ENCODE results near the gene NKX6-2.
"Not testable (repeated sequence)": the region's sequence is repeated elsewhere in the genome, so short reads cannot be mapped to it uniquely, and the experiment has no call there.

Gene NKX6-2

DNA sequence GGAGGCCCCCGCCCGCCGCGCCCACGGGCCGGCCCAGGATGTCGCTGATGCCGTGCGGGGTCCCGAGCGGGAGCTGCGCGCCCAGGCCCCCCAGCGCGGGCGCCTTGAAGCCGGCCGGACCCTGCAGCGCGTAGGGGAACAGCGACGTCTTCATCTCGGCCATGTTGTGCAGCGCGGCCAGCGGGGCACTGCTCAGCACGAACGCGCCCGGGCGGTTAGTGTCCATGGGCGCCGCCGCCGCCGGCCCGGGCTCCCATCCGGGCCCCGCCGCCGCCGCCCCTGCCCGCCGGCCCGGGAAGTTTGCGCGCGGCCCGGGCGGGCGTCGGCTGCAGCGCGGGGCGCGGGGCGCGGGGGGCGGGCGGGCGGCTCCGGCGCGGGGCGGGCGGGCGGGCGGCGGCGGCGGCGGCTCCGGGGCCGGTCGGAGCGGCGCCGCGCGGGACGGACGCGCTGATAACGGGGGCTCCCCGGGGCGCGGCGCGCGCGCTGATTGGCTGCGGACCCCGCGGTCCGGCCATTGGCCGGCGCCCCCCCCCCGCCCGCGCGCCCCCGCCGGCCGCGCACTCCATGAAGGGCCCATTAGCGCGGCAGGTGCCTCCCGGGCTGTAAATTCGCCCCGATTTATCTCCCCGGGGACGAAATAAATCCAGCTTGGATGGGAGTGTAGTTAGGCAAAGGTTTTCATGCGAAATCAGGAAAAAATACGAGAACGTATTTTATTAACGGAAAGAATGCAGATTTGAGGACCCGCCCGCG, at the start of gene NKX6-2:
Gene NKX6-2, minus strand, starts transcription at position 425 of the 753 bp plus-strand sequence. Its CDS starts 199 bp downstream, at position 226.
- no peak for DNase-seq (ENCODE audit: low read depth in 4 of 4, low spot score in 1 of 4)

- no peak for DNase-seq (ENCODE audit: low read depth in 4 of 4, low spot score in 1 of 4)
Measured at GRCh38 chr10:132834891-132835847, 49.2 kb upstream of the NKX6-2 start.

DNA sequence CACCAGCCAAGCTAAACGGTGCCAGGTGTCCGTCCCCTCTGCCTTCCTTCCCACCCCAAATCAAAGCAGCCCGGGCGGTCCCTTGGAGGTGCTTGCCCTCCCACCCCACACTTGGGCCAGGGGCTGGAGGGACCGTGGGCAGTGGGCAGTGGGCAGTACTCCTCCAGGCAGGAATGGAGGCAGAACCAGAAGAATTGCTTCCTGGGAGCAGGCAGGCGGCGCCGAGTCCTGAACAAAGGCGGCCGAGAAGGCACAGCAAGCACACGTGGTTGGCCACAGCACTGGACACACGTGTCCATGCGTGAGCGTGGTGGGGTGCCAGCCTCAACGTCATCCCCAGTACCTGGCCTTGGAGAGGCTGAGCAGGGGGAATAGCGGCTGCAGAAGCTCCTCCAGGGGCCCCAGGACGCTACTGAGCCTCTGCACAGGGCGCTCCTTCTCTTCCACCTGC, 48.4 kb upstream of the NKX6-2 start:
- no peak for DNase-seq (ENCODE audit: low read depth in 4 of 4, low spot score in 1 of 4)

GRCh38 chr10:132833421-132834111, 47.6 kb upstream of the NKX6-2 start:
- DNase-seq (ENCODE audit: low read depth in 4 of 4, low spot score in 1 of 4), result no peak

DNA sequence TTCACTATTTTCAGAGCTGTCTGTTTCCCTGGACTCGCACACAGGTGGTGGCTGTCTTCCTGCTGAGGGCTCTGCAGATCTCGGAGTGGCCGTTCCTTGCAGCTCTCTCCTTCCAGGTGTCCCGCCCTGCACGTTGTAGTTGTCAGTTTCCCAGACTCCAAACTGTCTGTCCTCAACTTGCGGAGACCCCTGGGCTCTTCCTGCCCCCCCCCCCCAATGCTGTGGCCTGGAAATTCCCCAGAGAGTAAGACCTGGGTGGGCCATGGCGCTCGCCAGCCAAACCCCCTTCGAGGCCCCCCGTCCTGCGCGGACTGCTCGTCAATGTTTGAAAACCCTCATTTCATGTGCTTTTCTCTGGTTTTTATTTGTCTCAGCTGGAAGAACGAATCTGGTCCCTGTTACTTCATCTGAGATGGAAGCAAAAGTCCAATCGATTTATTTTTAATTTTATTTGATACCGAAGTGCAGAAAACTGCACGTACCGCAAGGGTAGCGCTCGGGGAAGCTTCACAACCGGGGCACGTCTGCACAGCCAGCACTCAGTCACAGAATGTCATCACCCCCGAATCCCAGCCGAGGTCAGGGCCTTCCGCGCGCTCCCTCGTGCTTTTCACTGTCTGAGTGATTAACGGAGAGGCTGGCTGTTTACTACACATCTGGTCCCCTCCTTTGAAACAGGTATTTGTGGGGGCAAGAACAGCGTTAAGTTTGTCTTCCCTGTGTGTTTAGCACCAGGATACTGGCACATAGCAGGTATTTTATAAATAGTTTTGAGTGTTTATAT, 46.4 kb upstream of the NKX6-2 start:
- no peak for DNase-seq (ENCODE audit: low read depth in 4 of 4, low spot score in 1 of 4)

GRCh38 chr10:132829403-132829802, 43.5 kb upstream of the NKX6-2 start:
- DNase-seq (ENCODE audit: low read depth in 4 of 4, low spot score in 1 of 4), result no peak

DNA sequence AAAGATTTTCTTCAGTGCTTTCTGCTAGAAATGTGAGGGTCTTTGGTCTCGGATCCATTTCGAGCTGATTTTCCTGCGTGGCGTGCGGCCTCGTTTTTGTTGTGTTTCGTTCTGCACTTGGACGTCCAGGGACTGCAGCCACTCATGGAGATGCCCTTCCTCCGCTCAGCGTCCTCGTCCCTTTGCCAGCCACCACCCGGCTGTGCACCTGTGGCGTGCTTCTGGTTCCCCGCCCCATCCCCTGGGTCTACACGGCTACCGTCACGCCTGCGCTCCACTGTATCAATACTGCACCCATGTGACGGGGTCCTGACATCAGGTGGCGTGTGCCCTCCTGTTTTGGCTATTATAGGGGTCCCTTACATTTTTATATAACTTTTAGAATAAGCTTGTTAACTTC, 42.7 kb upstream of the NKX6-2 start:
- no peak for DNase-seq (ENCODE audit: low read depth in 4 of 4, low spot score in 1 of 4)

DNA sequence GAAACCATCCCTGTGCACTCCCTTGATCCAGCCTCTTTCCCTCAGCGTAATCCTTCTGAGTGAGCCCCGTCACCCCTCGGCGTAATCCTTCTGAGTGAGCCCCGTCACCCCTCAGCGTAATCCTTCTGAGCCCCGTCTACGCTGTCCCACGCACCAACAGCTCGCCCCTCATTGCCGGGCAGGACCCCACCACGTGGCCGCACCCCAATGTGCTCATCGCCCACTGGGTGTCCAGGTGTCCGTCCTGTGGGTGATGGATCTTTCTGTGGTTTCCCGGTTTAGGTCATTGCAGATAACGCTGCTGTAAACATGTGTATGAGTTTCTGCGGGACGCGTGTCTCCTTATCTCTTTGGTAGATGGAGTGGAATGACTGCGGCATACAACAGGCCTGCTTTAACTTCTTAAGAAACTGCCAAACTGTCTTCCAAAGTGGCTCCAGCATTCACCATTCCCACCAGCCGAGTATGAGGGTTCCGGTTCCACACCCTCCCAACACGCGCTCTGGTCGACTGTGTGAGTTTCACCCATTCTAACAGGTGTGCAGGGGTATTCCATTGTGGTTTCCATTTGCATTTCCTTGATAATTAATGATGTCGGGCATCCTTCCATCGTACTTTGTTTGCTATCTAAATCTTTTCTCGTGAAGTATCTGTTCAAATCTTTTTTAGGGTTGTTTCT, 42.1 kb upstream of the NKX6-2 start:
- no peak for DNase-seq (ENCODE audit: low read depth in 4 of 4, low spot score in 1 of 4)

GRCh38 chr10:132827423-132827789, 41.5 kb upstream of the NKX6-2 start:
- DNase-seq (ENCODE audit: low read depth in 4 of 4, low spot score in 1 of 4), result no peak

GRCh38 chr10:132826524-132827422, 40.8 kb upstream of the NKX6-2 start:
- DNase-seq (ENCODE audit: low read depth in 4 of 4, low spot score in 1 of 4), result no peak

DNA sequence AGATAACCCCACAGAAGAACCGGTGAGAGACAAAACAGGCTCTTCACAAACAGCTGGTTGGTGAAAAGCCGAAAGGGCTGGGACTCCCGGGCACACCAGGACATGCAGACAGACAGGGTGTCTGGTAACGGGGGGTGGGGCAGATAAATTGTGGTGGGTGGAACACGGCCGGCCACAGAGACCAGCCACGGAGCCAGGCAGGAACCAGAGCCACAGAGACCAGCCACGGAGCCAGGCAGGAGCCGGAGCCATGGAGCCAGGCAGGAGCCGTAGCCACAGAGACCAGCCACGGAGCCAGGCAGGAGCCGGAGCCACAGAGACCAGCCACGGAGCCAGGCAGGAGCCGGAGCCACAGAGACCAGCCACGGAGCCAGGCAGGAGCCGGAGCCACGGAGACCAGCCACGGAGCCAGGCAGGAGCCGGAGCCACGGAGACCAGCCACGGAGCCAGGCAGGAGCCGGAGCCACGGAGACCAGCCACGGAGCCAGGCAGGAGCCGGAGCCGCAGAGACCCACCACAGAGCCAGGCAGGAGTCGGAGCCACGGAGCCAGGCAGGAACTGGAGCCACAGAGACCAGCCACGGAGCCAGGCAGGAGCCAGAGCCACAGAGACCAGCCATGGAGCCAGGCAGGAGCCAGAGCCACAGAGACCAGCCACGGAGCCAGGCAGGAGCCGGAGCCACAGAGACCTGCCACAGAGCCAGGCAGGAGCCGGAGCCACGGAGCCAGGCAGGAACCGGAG, 40.0 kb upstream of the NKX6-2 start:
- not testable (repeated sequence) for DNase-seq (ENCODE audit: low read depth in 4 of 4, low spot score in 1 of 4)

DNA sequence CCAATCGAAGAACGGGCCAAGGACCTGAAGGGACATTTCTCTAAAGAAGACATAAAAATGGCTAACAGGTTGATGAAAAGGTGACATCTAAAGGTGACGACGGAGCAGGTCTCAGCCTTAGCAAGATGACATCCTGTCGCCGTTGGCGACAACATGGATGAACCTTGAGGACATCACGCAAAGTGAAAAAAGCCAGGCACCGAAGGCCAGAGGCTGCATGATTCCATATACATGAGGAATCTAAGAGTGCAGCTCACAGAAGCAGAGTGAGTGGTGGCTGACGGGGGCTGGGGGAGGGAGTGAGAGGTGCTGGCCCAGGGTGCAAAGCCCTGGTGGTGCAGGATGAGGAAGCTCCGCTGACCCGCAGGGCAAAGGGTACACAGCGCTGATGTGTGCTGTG, 34.1 kb upstream of the NKX6-2 start:
- DNase-seq (ENCODE audit: low read depth in 4 of 4, low spot score in 1 of 4), result no peak

DNA sequence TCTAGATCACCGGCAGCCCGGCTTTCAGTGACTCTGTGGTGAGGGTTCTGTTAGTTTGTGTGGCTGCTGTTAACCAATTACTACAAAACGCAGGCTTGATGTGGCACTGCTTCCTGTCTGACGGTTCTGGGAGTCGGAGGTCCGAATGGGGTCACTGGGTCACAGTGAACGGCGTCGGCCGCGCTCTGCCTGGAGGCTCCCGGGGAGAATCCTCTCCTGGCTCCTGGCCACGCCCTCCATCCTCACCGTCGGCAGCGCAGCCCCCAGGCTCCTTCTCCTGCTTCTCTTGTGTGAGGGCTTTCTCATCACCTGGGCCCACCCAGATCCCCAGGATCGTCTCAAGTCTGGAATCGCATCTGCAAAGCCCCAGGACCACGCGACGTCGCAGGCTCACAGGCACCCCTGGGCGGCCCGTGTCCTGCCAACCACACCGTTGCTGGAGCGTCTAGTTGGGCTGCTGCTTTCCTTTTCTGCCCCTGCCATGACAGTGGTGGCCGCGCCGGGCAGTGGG, 31.8 kb upstream of the NKX6-2 start:
- DNase-seq (ENCODE audit: low read depth in 4 of 4, low spot score in 1 of 4), result no peak

DNA sequence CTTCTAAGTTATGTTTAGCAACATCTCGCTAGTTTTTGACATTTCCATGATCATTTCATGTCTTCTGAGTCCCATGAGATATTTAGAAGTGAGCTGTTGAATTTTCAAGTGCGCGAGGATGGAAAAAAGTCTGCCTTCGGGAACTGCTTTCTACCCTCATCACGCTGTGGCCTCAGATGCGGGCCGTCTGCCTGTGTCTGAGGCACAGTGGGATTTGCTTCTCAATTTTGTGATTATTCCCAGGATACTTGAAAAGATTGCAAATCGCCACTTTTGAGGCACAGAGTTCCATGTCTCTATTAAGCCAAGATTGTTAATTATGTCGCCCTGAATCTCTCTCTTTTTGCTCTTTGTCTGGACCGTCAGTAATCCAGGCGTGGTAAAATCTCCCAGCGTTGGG, 30.8 kb upstream of the NKX6-2 start:
- no peak for DNase-seq (ENCODE audit: low read depth in 4 of 4, low spot score in 1 of 4)

GRCh38 chr10:132815168-132815857, 29.4 kb upstream of the NKX6-2 start:
- no peak for DNase-seq (ENCODE audit: low read depth in 4 of 4, low spot score in 1 of 4)

DNA sequence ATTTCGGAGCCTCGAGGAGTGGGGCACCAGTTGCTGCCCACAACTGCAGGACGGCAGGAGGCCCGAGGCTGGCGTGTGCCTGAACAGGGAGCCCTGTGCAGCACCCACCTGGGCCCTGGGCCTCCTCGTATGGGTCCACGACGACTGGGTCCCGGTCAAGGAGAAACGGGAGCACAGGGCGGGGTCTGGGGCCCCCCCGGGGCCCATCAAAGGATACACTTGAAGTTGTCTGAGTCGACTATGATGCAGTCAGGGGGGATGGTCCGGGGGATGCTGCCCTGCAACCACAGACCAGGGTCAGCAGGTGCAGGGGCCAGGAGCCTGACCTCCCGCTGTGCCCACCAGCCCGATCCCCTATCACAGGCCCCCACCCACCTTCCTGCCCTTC, 28.5 kb upstream of the NKX6-2 start:
- DNase-seq (ENCODE audit: low read depth in 4 of 4, low spot score in 1 of 4), result no peak

DNA sequence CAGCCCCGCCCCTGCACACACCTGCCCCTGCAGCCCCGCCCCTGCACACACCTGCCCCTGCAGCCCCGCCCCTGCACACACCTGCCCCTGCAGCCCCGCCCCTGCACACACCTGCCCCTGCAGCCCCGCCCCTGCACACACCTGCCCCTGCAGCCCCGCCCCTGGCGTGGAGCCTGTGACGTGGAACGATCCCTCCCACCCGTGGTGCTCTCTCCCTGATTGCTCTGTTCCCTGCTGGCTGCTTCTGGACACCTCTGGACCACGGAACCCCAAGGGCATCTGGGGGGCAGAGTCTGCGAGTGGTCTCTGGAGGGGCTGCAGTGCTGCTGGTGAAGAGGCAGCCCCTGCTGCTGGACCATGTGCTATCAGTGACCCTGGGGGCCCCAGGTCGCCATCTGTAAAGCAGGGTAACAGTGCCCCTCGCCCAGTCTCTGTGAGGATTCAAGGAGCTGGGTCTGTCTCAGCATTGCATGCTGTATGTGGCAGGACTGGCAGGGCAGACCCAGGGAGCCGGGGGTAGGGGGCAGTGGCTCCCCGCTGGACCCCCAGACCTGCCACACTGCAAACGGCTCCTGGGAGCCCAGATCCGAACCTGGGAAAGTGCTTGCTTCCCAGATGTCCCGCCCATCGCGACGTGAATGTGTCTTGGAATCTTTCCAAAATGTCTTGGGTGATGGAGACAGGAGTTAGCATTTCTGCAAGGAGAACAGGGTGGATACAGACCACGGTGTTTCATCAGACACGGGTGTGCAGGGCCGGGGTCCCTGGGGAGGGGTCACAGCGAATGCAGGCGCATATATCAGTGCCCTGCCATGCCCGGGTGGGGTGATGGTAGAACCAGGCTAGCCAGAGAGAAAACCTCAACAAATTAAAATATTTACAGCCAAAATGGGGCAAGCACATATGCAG, 27.9 kb upstream of the NKX6-2 start:
- no peak for DNase-seq (ENCODE audit: low read depth in 4 of 4, low spot score in 1 of 4)
